ENCODE data around the gene DENND1C.

DNA sequence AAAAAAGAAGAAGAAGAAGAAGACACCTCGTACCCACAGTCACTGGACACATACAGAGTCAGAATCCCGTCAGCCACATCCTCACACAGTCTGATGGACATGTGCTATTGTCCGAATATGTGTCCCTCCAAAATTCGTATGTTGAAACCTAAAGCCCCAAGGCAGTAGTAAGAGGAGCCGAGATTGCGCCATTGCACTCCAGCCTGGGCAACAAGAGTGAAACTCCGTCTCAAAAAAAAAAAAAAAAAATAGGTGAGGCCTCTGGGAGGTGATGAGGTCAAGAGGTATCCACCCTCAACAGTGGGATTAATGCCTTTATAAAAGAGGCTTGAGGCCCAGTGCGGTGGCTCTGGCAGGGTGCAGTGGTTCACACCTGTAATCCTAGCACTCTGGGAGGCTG, 2.6 kb upstream of the DENND1C start:
- TF ChIP-seq CTCF (IDR thresholded peaks at IDR 0.05 in 4 of 5, conservative IDR thresholded peaks at IDR 0.05 in 1 of 5) (no peak), POLR2A (IDR thresholded peaks at IDR 0.05) (no peak)

Data from gastrocnemius medialis (tissue), 4 donors.